ENCODE results near the gene CRLF2.

CRLF2 gene

GRCh38 chrX:1226249-1226648, 13.8 kb upstream of the CRLF2 start:
- TF ChIP-seq CTCF (IDR thresholded peaks at IDR 0.05; ENCODE audit: unreplicated experiment in 3 of 3) = no peak
- Mint-ChIP-seq H3K36me3 (ENCODE audit: low read depth) (no peaks in the 10 kb centered on the region), H3K27ac (no peak overlapping the region), H3K9me3 (peaks cover 18% of the 10 kb centered on the region), H3K4me1 (no peaks in the 10 kb centered on the region), H3K4me3 (no peak overlapping the region), H3K27me3 (ENCODE audit: low read depth) (no peaks in the 10 kb centered on the region)

GRCh38 chrX:1224954-1225353, 12.5 kb upstream of the CRLF2 start:
- peaks cover 18% of the 10 kb centered on the region for H3K9me3 Mint-ChIP-seq
- H3K27me3 Mint-ChIP-seq (ENCODE audit: low read depth) = no peaks in the 10 kb centered on the region
- H3K36me3 Mint-ChIP-seq (ENCODE audit: low read depth) = no peaks in the 10 kb centered on the region
- no peak overlapping the region for H3K27ac Mint-ChIP-seq
- no peak for TF ChIP-seq CTCF (IDR thresholded peaks at IDR 0.05; ENCODE audit: unreplicated experiment in 3 of 3)
- no peak overlapping the region for H3K4me3 Mint-ChIP-seq
- H3K4me1 Mint-ChIP-seq = no peaks in the 10 kb centered on the region

GRCh38 chrX:1223242-1223600, 10.8 kb upstream of the CRLF2 start:
- Mint-ChIP-seq H3K9me3 (peaks cover 18% of the 10 kb centered on the region), H3K4me3 (no peak overlapping the region), H3K4me1 (no peaks in the 10 kb centered on the region), H3K27ac (no peak overlapping the region), H3K36me3 (ENCODE audit: low read depth) (no peaks in the 10 kb centered on the region), H3K27me3 (ENCODE audit: low read depth) (no peaks in the 10 kb centered on the region)
- no peak for TF ChIP-seq CTCF (IDR thresholded peaks at IDR 0.05; ENCODE audit: unreplicated experiment in 3 of 3)

GRCh38 chrX:1222531-1223241, 10.2 kb upstream of the CRLF2 start:
- H3K9me3 Mint-ChIP-seq = peaks cover 18% of the 10 kb centered on the region
- no peak overlapping the region for H3K27ac Mint-ChIP-seq
- H3K4me1 Mint-ChIP-seq = no peaks in the 10 kb centered on the region
- H3K27me3 Mint-ChIP-seq (ENCODE audit: low read depth) = no peaks in the 10 kb centered on the region
- H3K36me3 Mint-ChIP-seq (ENCODE audit: low read depth) = no peaks in the 10 kb centered on the region
- no peak for TF ChIP-seq CTCF (IDR thresholded peaks at IDR 0.05; ENCODE audit: unreplicated experiment in 3 of 3)
- no peak overlapping the region for H3K4me3 Mint-ChIP-seq

- H3K36me3 Mint-ChIP-seq (ENCODE audit: low read depth) = no peaks in the 10 kb centered on the region
- H3K27ac Mint-ChIP-seq = no peak overlapping the region
- TF ChIP-seq CTCF (IDR thresholded peaks at IDR 0.05; ENCODE audit: unreplicated experiment in 3 of 3) = no peak
- no peak overlapping the region for H3K4me3 Mint-ChIP-seq
- H3K9me3 Mint-ChIP-seq = peaks cover 16% of the 10 kb centered on the region
- no peaks in the 10 kb centered on the region for H3K27me3 Mint-ChIP-seq (ENCODE audit: low read depth)
- no peaks in the 10 kb centered on the region for H3K4me1 Mint-ChIP-seq
These were observed 8.9 kb upstream of the CRLF2 start for GRCh38 chrX:1221296-1221845.

GRCh38 chrX:1218286-1218685, 5.8 kb upstream of the CRLF2 start:
- H3K9me3 Mint-ChIP-seq = peaks cover 9% of the 10 kb centered on the region
- TF ChIP-seq CTCF (IDR thresholded peaks at IDR 0.05; ENCODE audit: unreplicated experiment in 3 of 3) = no peak
- H3K27ac Mint-ChIP-seq = no peak overlapping the region
- H3K27me3 Mint-ChIP-seq (ENCODE audit: low read depth) = no peaks in the 10 kb centered on the region
- H3K4me3 Mint-ChIP-seq = no peak overlapping the region
- no peaks in the 10 kb centered on the region for H3K4me1 Mint-ChIP-seq
- no peaks in the 10 kb centered on the region for H3K36me3 Mint-ChIP-seq (ENCODE audit: low read depth)

Data from nephron (organoid).